Ramos (cell line): Measurements from ENCODE around the gene SIRT7.

Experiments
- in situ Hi-C: fragments of 300-500 bp; cut with MboI; formaldehyde crosslinking; loops from one replicate; pipeline ENCODE4 v1.14.3; 2022; ENCODE audit warnings: low sequenced_read_pairs; ENCODE audit not compliant: unreplicated experiment

The SIRT7 gene

DNA sequence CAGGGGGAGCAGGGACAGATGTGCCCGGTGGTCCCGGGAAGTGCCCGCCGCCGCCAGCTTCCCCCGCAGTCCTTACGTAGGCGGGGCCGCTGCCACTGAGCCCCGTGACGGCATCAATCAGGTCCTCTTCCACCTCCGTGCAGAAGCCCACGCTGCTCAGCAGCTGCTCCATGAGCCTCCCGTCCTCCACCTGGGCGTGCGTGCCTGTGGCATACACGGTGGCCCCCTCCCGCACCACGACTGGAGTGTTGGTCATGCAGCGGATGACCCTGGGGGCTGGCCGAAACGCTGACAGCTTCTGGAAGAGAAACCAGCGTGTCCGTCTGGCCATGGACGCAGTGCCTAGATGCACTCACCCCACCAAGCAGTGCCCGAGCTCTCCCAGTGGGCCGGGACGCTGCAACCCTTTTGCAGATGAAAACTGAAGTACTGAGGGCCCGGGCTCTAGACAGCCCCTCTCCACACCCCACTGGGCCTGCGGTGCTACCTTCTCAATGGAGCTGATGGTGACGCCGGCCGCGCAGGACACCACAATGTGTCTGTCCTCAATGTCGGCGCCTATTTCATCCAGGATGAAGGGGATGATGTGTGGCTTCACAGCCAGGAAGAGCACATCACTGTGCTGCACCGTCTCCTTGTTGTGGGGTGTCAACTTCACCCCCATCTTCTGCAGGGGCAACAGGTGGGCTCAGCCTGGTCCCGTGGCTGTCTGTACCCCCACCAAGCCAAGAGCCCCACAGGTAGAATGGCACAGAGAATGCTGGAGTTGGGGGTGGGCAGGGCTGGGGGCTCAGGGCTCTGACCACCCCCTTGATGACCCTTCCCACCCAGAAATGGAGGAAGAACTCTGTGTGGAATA is 17.1 kb upstream of the SIRT7 start:
- in situ Hi-C loops, result no loop called here

DNA sequence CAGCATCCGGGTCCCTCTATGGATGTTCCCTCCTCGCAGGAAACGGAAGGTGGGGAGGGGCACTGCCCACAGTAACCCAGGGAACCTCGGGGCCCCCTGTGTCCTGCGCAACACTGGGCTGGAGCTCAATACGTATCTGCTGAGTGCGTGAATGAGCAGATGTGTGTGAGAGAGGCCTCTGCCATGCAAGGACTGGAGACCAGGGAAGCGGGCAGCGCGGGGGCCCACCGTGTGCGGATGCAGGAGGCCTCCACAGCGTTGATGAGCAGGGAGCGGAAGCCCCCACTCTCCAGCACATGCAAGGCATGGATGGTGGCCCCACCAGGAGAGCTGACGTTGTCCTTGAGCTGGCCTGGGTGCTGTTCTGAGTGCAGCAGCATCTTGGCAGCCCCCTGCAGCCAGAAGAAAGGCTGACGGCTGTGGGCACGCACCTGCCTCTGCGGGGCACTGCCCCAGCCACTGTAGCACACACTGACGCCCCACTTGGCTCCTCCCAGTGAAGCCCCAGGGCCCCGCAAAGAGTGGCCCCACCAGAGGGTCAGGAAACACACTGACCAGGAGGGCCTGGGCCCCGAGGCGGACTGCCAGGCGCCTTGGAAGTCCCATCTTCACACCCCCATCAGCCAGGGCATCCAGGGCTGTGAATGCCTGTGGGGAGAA is 16.3 kb upstream of the SIRT7 start:
- in situ Hi-C loops, result no loop called here

DNA sequence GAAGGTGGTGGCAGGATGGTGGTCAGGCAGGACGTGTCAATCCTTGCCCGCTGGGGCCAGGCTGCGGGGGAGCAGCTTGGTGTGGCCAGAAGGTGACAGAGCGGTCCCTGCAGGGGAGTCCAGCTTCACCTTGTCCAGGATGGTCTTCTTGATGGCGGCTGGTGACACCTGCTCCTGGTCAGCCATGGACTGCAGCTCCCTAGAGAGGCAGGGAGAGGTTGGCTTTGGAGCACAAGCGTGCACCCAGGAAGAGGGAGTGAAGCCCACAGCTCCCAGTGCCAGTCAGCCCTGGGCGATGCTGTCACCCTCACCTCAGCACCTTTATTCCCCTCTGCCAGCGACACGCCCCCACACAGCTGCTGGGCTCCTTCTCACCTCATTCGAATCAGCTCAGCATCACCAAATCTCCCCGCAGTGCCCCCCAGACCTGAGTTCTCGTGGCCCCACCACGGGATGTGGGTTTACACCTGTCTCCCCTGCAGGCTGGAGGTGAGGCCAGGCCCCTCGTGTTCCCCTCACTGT is 15.3 kb upstream of the SIRT7 start:
- in situ Hi-C loops, result no loop called here

DNA sequence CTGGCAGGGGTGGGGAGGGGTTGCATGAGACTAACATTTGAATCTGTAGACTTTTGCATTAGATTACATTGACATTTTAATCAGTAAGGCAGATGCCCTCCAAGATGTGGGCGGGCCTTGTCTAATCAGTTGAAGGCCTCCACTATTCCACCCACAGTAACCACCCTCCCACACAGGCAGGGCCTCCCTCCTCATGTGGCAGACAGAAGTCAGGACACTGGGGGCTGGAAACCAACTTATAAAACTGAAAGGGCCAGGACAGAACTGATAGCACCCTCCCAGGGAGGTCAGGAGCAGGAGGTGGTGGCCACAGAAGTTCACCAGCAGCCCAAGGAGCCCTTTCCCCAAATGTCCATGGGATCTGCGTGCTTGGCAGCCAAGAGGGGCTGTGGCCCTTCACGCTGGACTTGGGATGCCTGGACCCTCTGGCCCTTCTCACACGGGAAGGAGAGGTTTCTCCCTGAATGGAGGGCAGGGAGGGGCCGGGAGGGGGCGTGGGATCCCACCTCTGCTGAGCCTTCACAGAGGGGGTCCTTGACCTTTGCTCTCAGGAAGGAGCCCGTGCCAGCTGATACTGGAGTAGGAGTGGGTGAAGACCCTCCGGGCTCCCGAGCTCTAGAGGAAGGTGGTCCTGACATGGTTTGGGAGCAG is 14.5 kb upstream of the SIRT7 start:
- in situ Hi-C loops, result no loop called here

DNA sequence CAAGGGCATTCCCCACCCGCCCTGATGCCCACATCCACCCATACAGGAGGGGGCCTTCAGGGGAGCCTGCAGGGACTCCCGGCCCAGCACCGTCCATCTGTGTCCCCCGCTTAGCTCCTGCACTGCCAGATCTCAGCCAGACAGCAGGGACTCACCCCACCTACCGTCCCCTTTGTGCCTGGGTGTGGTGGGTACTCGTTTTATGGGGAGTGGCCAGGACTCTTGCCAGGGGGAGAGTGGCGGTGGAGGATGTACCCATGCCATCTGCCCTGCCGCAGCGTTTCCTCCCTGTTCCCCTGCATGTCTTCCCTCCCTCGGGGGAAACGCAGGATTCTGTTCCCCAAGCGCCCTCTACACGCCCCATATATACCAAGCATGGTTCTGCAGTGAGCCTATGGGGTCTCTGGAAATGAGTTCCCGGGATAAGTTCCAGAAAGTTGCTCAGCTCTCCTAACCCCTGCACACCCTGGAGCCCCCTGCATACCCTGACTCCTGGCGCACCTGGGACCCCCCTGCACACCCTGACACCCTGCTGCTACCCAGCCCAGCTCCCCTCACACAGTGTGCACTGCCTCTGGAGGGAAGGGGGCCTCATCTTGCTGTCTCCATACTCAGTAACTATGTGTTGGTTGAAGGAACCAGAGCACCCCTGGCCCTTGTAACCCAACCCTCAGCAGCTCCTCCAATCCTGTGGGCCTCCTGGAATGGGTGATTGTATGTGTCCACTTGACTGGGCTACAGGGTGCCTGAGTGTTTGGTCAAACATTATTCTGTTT is 13.8 kb upstream of the SIRT7 start:
- in situ Hi-C loops, result no loop called here

DNA sequence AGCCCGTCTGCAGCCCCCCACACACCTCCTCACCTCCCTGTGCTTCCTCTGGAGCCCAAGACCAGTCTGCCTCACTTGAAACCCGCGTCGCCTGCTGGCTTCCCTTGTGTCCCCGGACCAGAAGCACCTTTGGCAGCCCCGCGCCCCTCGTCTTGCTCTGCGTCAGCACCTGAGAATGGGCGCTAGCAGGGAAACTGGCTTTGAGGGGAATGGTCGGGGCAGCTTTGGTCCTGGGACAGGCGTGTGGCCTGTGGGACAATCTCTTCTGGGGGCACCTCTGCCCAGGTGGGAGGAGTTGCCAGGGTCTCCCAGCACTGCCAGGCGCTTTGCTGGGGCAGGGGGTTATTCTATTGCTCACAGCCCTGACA is 13.2 kb upstream of the SIRT7 start:
- in situ Hi-C loops, result no loop called here

DNA sequence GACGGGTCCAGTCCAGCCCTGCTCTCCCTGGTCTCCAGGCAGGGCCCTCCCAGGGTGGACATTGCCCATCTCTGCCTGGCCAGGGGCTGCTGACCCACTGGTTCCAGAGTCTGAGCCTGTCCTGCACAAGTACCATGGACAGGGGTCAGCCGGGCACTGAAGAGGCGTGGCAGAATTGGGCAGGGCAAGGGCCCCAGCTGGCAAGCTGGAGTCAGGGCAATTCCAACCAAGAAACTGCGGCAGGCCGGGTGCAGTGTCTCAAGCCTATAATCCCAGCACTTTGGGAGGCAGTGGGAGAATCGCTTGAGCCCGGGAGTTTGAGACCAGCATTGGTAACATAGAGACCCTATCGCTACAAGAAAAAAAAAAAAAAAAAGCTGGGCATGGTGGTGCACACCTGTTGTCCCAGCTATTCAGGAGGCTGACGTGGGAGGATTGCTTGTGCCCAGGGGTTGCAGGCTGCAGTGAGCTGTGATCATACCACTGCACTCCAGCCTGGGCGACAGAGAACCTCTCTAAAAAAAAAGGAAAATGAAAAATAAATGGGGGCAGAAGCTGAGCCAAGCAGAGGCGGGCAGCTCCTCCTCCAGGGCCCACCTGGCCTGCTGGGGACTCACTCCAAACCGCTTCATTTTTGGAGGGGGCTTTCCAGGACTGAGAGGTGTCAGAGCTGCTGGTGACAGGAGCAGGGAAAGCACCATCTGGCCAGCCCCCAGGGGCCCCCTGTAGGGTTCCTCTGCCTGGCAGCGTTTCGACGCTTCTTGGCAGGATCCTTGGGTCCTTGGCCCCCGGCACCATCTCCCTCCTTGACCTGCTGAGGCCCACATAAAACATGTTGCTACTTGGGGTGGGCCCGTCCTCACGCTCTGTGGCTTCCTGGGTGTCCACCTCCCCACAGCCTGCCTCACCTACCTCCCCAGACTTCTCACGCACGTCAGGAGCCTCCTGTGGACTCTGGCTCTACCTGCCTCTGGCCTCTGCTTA is 12.5 kb upstream of the SIRT7 start:
- in situ Hi-C loops, result no loop called here

DNA sequence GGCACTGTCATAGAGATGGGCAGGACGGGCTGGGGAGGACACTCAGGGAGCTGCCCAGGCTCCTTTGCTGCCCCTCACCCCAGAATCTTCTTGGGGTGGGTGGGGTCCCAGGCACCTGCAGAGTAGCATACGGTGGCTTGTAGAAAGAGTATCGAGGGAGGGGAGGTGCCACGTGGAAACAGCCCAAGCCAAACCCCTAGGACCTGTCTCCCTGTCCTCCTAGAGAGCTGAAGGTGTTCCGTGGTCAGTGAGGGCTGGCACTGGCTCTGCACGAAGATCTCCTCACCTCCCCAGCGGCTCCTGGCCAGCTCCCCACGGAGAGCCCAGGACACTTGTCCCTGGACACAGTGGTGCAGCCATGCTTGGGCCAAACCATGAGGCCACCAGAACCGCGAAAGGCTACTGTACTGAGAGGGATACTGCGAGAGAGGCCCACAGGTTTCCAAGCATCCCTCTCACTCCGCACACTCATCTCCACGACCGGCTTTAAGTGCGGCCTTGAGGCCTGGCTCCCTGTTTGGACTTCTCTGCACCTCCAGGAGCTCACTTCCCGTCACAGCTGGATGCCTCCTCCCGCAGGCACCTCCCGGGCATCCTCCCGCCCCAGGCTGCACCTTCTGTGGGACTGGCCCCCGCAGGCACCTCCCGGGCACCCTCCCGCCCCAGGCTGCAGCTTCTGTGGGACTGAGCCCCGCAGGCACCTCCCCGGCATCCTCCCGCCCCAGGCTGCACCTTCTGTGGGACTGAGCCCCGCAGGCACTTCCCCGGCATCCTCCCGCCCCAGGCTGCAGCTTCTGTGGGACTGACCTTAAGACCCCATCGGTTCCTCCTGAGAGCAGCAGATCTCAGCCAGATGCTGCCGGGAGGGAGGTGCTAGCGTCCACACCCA is 11.5 kb upstream of the SIRT7 start:
- in situ Hi-C loops, result no loop called here

DNA sequence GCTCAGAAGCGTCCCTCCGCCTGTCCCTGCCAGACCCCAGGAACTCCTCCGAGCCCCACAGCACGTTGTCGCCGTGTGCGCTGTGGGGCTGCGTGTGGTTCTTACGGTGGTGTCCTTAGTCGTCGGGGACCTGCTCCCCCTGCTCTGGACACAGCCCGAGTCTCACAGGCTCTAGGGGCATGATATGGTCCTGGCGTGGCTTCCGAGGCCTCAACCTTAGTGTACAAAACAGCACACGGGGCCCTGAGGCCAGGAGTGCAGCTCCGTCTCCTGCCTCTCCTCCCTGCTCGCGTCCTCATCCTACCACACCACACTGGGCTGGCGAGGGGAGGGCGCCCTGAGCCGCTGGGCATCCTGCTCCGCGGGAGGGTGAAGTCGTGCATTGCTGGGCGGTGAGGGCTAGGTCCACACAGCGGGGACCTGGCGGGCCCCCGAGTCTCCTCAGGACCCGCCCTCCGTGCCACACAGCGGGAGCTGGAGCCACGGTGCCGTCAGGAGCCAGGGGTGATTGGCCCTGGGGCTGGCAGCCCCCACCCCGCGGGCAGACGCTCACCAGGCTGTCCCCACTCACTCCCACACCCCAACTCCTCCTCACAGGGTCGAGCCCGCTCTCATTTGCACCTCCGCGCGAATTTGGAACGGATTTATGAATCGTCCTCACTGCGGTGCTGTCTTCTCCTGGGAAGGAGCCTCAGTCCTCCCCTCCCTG is 10.7 kb upstream of the SIRT7 start:
- in situ Hi-C loops, result no loop called here

DNA sequence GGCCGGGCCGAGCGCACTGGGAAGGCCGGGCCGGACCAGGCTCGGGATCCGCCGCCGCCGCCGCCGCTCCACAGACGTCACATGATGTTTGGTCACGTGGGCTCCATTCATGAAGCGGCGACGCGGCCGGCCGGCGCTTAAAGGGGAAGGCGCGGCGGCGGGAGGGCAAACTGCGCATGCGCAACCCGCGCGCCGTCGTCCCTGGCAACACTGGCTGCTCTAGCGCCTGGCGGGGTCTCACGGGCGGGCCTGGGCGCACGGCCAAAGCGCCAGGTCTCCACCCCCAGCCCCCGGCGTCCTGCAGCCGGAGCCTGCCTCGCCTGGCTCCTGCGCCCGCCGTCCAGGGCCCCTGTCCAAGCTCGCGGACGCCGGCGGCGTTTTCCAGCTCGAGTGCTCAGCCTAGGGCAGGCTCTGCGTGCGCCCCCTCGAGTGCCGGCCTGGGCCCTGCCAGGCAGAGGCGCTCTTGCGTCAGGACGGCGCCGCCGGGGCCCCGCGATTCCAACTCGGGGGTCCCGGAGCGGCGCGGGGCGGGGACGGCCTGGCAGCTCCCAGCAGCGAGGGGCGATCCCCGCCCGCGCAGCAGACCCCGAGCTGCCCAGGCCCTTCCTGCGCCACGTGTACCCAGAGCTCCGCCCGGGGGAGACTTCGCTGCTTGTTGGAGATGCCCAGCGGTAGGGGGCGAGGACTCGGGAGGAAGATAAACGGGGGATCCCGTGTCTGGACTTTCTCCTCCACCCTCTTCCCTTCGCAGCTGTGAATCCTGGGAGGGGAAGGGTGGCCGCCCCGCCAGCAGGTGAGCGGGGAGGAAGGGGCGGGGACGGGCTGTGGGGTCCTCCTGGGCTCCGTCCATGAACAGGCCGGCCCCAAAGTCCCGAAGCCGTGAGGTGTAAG is 9.9 kb upstream of the SIRT7 start, which contains the start of gene MAFG:
Gene MAFG (minus strand): TSS at position 83 of the 891 bp plus-strand sequence. CDS start 4,550 bp downstream, outside the sequence.
- in situ Hi-C loops, result no loop called here

DNA sequence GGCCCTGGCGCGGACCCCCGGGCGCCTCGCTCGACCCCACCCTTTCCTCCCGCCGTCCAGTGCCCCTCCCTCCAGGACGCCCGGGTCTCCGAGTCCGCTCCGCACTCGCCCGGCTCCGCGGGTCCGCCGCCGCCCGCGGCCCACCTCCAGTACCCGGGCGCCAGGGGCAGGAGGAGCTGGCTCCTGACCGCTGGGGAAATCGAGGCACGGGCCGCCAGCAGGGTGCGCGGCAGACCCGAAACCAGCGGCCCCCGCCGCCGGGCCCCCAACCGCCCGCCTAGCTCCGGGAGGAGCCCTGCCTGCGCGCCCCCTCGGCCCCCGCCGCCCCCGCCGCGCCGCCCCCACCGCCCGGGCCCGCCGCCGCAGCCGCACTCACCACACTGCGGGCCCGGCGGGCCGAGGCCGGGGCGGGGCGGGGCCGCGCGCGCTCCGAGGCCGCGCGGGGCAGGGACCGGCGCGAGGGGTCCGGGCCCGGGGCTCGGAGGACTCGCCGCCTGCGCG is 9.2 kb upstream of the SIRT7 start:
- in situ Hi-C loops, result no loop called here

DNA sequence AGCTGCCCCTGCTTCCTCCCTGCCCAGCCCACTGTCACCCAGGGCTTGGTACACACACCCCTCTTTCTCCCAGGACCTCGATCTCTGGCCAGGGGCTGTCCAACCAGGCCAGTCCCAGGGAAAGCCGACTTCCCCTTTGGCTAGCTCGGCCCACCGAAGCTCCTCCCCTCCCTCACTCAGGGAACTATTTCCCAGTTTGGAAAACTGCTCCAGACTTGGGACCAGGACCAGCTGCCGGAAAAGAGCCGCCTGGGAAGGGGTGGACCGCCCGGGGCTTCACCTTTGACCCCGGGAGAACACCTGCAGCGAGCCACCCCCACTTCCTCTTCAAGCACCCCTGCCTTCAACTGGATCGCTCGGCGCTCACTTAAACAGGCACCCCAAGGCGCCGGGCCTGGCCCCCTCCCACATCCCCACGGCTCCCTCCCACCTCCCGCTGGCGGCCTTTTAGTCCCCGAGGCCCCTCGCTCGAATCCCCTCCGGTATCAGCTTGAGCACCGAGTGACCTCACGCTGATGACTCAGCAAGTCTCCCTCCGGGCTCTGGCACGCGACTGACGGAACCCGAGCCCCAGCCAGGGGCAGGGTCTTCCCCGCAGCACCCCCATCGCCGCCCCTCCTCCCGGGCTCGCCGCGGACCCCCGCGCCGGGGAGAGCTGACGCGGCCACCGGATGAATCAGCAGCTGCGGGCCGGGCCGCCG is 8.6 kb upstream of the SIRT7 start:
- in situ Hi-C loops, result no loop called here

DNA sequence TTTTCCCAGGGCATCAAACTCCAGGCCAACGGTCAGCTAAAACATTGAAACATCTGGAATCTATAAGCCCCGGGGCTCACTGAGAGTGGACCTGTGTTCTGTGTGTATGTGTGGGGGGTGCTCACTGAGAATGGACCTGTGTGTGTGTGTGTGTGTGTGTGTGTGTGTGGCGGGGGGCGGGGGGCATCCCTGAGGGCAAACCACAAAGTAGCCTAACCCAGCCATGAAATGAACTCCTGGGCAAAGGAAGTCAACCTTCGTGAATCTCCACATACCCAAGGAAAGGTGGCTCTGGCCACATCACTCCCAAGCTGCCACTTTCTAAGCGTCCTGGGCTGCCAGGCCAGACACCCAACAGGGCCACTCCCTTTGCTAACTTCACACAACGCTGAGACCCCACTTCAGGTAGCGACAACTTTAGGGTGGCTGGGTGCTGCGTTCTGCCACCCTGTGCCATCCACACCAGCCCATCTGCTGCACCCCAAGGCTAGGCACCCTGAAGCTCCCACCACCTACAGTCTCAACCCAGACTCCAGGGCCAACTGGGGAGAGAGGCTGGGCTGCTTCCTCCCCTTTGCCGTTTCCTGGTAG is 8.0 kb upstream of the SIRT7 start:
- in situ Hi-C loops, result no loop called here

DNA sequence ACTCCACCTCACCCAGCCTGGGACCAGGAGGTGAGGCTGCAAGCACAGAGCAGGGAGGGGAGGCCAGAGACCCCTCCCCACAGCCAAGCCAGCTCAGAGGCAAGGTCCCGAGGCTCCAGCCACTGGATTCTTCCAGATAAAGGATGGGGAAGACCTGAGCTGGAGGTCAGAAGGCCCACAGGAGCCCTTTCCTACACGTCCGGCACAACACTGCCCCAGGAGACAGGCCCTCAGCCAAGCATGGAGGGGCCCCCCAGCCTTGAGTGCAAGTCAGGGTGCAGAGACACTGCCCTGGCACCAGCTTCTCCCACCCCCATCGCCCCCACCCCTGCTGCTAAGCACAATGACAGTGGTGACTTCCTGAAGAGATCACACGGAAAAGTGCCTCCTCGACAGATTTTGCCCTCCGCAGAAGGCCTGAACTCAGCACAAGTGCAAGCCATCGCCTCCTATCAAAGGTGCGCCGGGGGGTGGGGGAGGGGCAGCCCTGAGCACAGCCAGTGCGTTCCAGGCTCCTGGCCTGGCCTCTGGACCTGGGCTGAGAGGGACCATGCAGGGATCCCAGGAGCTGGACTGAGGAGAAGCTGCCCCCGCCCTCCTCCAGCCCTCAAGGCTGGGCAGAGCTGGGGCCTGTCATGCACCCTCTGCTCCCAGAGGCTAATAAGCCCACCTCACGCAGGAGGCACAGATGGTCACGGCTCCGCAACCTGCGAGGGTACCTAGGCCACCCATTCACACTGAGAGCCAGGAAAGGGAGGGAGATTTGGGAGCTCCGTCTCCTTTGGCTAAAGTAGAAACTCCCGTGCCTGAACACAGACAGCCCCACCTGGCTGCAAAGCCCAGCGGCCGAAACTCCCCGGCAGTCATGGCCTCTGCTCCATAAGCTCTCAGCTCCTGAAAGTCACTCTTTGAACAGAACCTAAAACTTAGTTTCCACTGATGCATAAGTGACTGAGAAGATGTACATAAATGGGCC is 6.9 kb upstream of the SIRT7 start:
- in situ Hi-C loops, result no loop called here
